Stimulated activated CD8-positive, alpha-beta memory T cell treated with anti-CD3 and anti-CD28 coated beads, Interleukin-12 subunit alpha, Interleukin-12 subunit beta, amount 100 ng/mL, for 24 hours (primary cell): ENCODE results near the gene CLCN5.

Experiments used
- DNase-seq: peaks from one replicate; pipeline ENCODE4 v3.0.0-alpha.2; 2020; ENCODE audit errors: extremely low read depth

Gene CLCN5

DNA sequence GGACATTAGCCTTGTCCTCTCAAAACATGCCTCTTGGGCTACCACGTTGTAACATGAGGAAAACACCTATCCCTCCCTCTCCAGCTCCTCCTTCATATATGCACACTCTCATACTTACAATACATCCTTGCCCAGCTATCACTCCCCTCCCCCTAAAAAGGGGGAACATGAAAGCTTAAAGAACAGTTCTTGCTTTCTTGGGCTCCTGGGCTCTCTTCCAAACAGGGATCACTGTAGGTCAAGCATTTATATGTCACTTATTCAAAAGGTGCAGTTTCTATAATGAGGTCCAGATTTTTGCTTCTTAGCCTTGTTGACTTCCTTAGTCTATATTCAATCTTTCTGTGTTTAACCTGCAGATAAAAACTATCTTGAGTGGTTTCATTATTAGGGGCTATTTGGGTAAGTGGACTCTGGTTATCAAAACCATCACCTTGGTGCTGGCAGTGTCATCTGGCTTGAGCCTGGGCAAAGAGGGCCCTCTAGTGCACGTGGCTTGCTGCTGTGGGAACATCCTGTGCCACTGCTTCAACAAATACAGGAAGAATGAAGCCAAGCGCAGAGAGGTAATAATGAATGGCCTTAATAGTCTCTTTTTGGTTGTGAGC, 159.0 kb downstream of the CLCN5 start:
- no peak for DNase-seq

DNA sequence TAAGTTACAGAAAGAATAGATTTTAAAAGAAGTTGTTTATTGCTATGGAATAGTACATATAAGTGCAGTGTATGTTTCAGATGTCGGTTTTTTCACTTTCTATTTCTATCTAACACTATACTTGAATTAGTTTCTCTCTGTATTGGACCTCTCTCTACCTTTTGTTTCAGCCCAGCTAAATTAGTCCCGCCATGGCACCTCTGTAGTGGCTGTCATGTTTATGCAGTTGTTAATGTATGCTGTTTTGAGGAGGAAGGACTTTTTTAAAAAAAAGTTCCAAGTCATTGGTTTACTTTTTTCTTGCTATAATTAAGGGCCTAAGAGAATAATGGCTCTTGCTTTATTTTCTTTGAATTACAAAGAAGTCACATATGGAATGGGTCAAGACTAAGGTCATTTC, 160.3 kb downstream of the CLCN5 start:
- no peak for DNase-seq

DNA sequence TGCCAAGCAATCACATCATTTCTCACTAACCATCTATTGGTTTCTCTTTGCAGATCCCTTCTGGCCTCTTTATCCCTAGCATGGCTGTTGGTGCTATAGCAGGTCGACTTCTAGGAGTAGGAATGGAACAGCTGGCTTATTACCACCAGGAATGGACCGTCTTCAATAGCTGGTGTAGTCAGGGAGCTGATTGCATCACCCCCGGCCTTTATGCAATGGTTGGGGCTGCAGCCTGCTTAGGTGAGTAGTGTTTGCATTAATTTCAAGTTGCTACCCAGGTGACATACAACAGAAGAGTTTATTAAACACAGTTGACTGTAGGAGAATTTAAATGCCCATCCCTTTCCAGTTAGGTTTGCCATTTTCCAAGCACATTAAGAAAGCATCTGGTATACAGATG, 166.2 kb downstream of the CLCN5 start:
- no peak for DNase-seq

DNA sequence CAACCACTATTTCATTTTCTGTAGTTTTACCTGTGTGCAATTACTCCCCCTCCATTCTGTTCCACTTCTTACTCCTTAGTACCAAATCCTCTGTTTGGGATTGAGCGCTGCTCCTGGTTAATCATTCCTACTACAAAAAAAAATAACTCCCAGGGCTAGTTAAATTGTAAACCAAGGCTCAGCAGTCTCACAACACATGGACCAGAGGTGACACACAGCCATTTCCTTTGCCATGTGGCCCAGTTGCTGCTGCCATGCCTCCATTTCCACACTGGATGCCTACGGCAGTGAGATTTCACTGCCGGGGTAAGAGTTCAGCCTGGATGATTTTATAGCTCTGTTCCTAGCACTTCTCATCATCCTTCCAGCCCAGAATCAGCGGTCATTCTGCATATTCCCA, 171.2 kb downstream of the CLCN5 start:
- no peak for DNase-seq

DNA sequence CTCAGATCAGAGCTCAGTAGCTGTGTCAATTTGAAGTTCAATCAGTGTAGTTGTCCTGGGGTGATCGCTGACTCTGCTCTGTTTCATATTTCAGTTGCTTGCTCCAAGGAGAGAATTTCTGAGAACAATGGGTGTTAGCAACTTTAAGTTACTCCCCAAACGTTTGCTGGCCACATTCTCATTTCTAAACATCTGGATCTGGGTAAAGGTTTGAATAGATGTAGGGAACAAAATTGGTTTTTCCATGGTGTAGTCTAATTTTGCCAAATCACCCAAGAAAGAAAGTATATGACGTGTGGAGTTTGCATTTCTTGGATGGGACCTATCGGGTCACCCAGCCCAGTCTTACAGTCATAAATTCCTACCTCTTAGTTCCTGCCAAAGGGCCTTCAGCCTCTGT, 174.7 kb downstream of the CLCN5 start:
- DNase-seq = no peak

DNA sequence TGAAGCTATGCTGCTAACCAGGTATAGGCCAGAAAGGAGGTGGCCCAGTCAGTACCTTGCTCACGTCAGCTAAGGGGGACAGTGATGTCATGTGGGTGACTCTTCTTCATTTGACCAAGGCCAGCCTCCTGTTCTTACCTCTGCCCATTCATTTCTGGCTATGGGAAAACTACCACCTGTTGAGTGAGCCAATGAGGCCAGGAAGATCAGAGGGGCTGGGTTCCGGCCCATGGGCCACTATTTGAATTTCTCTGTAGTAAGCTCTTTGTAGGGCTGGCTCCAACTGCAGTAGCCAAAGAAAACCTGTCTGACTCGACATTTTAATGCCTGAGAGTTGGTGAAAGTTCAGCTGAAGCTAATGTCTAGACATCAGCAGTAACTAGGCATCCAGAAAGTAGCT, 175.8 kb downstream of the CLCN5 start:
- no peak for DNase-seq

DNA sequence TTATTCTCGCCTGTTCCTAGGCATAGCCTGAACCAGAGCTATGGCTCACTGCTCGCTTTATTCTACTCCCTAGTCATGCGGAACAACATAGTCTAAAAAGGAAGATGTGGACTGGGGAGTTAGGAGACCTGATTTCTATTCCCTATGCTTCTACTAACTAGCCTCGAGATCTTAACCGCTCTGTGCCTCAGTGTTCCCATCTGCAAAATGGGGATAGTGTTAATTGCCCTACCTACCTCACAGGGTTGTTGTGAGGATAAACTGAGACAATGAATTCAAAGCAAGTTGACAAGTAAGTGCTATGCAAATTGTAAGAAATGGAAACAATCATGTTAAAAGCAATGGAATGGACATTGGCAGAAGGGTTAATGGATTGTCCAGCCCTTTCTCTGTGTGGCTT, 176.4 kb downstream of the CLCN5 start:
- no peak for DNase-seq

DNA sequence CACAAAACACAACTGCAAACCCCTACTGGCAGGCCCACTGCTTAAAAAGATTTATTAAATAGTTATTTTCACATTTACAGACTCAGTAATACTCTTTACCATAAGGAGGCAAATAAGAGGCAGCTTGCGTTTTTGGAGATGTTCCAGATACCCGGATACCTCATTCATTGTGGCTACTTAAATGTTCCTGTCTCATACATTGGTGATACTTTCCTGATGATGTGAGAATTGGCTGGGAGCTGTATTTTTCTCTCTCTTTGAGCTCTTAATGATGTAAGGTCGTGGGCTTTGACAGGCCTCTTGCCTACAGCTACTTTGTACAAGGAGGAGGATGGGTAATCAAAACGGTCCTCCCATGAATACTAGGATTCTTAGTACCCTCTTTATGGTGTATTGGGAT, 176.9 kb downstream of the CLCN5 start:
- DNase-seq = no peak

DNA sequence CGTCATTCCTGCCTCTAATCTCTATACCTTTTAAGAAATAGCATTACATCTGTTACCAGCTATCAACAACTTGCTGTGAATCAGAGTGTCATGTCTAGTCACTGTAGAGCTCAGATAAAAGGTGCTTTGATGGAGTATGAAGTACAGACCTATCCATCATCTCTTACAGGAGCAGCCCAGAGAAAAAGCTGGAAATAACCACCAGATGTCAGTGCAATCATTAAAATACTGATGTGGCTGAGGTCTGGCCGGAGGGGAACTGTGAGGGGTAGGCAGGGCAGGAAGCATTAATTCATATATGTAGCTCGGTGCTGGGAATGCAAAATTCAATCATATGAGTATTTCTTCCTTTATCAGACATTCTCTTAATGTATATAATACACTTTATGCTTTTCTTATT, 177.8 kb downstream of the CLCN5 start:
- DNase-seq = no peak

DNA sequence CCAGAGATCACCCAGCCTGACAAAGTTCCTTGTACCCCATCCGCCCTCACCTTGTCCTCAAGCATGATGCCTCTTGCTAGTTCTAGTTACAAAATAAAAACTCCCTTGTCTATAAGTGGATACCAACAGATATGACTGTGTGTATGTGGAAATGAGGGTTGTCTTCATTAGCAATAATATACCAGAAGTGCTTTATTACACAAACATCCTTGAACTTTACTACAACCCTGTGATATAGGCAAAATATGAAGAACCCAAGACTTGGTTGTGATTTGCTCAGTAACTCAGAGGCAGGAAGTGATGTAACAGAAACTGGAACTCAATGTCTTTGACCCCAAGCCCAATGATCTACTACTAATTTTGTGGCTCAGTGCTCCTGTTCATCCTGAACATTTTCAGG, 180.8 kb downstream of the CLCN5 start:
- no peak for DNase-seq

DNA sequence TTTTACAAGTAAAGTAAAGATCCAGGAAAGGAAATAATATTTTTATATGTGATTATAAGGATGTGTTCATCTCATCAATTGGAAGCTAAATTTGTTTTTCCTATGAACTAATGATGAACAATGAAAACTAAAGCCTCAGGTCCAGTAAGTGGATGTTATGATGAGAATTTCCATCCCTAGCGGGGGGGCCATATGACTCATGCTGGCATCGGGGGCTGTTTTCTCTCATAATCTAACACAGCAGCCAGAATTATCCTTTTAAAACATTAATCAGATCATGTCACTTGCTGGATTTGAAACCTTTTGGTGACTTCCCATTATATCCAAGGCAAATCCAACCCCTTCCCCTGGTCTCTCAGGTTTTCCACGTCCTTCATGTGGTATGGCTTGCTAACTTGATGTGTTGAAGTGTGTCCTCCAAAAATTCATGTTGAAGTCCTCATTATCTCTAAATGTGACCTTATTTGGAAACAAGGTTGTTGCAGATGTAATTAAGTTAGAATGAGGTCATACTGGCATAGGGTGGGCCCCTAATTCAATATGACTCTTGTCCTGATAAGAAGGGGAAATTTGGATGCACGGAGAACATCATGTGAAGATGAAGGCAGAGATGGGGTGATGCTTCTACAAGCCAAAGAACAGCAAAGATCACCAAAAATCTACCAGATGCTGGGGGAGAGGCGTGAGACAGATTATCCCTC, 181.6 kb downstream of the CLCN5 start:
- DNase-seq = no peak

DNA sequence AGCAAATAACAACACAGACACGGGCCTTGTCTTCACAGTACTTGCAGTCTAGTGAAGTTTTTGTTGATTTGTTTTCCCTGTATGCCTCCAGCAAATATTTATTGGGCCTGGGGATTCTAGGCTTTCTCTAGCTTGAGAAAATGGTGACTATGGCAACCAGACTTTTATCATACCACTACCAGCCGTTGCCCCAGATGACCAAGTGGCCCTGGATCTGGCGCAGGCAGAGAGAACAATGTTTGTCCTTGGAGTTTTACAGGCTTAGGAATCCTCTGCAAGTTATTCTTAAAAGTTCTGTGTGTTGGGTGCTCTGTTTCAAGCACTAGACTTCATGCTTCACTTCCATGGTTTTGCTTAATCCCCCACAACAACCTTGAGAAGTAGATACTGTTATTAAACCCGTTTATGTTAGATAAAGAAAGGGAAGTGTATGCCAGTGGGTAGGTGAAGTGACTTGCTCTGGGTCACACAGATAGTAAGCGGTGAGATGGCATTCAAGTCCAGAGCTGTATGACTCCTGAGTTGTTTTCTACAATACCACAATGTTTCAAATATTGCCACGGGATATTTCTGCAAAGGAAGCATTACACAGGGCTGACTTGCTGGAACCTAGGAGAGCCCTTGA, 183.8 kb downstream of the CLCN5 start:
- no peak for DNase-seq

DNA sequence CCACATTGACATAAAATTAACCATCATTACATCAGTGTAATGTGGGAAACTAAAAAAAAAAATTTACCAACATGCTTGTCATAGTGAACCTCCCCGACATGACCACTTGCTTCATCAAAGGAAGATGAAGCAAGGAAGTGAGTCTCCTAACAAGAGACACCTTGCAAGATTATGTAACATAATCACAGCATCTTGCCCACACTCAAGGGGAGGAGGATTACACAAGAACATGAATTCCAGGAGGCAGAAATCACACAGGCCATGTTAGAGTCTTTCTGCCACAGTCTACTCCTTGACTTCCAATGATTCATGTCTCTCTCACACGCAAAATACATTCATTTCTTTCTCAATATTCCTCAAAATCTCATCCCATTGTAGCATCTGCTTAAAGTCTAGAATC, 185.1 kb downstream of the CLCN5 start:
- no peak for DNase-seq

DNA sequence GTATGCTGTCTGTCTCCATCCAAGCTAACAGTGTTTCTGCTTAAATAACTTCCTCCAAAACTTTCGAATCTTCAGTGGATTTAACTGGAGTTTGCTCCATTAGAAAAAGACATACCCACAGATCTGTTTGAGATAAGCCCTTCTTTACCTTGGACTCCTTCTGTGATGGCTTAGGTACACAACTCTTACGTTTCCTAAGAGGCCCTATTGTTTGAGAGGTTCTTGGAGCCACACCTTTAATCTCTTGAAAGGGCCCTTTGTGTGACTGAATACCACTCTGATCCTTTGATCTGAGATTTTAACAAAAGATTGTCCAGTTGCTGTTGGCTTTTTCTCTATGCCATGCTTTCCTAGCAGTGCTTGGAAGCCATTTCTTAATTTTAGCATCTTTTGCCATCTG, 185.9 kb downstream of the CLCN5 start:
- no peak for DNase-seq

DNA sequence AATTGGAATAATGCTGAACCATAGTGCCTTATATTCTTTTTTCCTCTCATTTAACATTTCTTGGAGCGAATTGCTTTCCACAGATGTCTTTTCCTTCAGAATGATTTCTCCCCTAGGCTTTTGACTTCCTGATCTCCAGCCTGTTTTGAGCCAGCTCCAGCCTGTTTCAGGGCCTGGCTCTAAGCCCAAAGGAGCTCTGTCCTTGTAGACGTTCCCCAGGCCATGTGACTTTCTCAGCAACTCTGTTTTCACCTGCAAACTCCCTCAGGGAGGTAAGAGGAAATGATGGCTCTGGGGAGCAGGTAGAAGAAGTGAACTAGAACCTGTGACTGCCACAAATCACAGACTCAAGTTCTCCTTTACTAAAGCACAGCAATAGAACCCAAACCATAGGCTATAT, 189.3 kb downstream of the CLCN5 start:
- DNase-seq = no peak

DNA sequence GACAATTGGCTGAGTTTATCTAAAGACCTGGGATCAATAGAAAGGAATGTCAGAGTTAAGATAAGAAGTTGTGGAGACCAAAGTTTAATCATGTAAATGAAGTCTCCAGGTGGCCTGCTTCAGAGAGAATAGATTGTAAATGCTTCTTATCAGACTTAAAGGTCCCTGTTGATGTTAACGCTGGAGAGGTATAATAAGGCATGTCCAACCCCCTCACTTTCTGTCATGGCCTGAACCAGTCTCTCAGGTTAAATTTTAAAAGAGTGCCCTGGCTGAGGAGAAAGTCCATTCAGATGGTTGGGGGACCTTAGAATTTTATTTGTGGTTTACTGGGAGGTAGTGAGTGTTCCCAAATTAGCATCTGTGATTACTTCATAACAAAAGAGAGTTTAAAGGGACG, 191.7 kb downstream of the CLCN5 start:
- no peak for DNase-seq

DNA sequence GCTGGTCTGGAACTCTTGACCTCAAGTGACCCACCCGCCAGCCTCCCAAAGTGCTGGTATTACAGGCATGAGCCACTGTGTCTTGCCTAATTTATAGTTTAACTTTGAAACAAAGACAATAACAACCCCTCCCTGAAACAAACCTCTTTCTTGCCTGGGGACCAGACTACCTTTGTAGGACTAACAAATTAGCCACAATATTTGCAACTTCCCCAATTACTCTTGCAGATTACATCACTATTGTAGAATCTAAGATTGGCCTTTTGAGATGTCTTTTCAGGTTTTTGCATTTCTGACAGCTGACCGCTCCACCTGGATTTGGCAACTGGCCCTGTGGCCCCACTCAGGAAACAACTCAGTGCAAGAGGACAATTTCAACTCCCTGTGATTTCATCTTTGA, 193.6 kb downstream of the CLCN5 start:
- DNase-seq = no peak

DNA sequence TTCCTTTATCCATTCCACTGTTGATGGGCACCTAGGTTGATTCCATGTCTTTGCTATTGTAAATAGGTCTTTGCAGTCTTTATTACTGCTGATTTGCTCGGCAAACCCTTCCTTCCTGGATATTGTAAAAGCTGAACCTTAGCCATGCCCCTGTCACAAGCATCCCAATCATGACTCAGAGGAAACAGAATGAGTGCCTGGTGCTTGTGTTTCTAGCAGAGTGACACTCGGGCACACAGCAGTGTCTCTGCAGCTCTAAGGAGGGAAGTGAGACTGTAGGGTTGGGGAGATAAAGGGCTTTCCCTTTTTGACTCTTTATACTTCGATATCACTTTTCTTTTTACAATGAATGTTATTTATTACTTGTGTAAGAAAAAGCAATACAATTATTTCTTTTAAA, 195.1 kb downstream of the CLCN5 start:
- no peak for DNase-seq

DNA sequence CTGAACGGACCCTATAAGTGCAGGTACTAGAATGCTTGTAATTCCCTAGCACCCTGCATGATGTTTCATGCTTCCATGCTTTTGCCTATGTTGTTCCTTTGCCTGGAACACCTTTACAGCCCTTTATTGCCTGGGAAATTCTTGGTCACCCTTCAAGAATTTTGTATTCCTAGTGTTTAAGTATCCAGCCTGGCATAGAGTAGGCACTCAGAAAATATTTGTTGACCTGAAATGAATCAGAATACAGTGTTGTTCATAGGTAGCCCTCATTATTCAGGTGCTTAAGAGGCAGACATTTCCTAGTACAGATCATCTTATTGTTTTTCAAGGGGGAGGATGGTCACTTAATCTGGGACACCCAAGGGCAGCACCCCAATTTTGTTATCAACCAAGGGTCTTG, 203.1 kb downstream of the CLCN5 start:
- DNase-seq = no peak

DNA sequence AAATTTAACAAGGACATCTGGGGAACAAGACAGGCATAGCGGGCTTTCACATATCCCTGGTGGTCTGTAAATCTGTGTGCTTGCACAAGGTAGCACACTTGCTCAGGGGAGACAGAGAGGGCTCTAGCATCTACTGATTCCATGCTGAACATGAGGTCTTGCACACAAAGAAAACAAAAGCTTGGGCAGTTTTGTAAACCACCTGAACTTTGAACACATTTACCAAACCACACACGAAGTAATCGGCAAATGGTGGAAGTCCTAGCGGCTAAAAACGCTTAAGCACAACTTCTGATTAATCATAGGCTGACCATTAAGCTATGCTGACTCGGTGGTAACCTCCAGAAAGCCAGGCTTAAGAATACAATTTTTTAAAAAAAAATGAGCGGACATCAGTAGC, 225.6 kb downstream of the CLCN5 start:
- no peak for DNase-seq
